ENCODE measurements around the gene PXMP4.
A peak's percentile ranks its signal among the peaks of the same experiment; 100 is the strongest.

DNA sequence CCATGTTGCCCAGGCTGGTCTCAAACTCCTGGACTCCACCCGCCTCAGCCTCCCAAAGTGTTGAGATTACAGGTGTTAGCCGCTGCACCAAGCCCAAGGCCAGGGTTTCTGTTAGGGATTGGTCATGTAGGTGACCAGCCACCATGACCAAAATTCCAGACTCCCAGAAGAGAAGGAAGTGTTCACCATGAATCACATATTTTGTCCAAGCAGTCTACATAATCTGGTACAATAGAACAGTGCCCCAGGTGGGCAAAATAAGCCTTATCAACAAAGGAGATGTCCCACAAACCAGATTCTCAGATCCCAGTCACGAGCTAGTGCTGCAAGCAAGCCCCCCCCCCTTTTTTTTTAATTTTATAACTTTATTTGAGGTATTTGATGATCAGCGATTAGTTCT is 31.7 kb upstream of the PXMP4 start:
- TF ChIP-seq, protein P1, sequence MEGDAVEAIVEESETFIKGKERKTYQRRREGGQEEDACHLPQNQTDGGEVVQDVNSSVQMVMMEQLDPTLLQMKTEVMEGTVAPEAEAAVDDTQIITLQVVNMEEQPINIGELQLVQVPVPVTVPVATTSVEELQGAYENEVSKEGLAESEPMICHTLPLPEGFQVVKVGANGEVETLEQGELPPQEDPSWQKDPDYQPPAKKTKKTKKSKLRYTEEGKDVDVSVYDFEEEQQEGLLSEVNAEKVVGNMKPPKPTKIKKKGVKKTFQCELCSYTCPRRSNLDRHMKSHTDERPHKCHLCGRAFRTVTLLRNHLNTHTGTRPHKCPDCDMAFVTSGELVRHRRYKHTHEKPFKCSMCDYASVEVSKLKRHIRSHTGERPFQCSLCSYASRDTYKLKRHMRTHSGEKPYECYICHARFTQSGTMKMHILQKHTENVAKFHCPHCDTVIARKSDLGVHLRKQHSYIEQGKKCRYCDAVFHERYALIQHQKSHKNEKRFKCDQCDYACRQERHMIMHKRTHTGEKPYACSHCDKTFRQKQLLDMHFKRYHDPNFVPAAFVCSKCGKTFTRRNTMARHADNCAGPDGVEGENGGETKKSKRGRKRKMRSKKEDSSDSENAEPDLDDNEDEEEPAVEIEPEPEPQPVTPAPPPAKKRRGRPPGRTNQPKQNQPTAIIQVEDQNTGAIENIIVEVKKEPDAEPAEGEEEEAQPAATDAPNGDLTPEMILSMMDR (IDR thresholded peaks at IDR 0.05; ENCODE audit: low read depth, low read length, poor library complexity, severe bottlenecking): peak; percentile 25
- TF ChIP-seq EZH2phosphoT487 (IDR thresholded peaks at IDR 0.05; ENCODE audit: borderline replicate concordance, low read length): no peak
